Astrocyte (in vitro differentiated cells and primary cell): ENCODE data around the gene GPR153.

Experiments
- CTCF ChIP-seq: IDR thresholded peaks from 2 replicates; pipeline ENCODE4 v1.5.1; 2011; ENCODE audit warnings: low read depth, mild to moderate bottlenecking, inconsistent platforms, low read length, moderate library complexity; ENCODE audit not compliant: insufficient read depth
- EZH2 ChIP-seq: IDR thresholded peaks from 2 replicates; pipeline ENCODE4 v1.6.1; 2012; ENCODE audit warnings: mild to moderate bottlenecking, low read length, inconsistent platforms; ENCODE audit not compliant: insufficient read depth

- TF ChIP-seq CTCF (no peak), EZH2 (no peak)
Observed at GRCh38 chr1:6198646-6199297, 62.1 kb downstream of the GPR153 start.
